Karpas-422 (cell line): ENCODE data around the gene EFCAB11. TPM values are rescaled to one million over a fixed set of nuclear protein-coding genes. Genes with fewer than 3 reads are reported as not detected.

Source experiments
- DNase-seq: peaks from one replicate; pipeline ENCODE4 v3.0.0-alpha.2; 2015
- H2AFZ ChIP-seq: fragments of 200-600 bp; sonication (generic); 2 replicates; pipeline ENCODE4 v1.6.1; 2014; ENCODE audit warnings: antibody characterized with exemption, low read length, mixed read lengths
- H3K27ac ChIP-seq: fragments of 200-600 bp; sonication (generic); 2 replicates; pipeline ENCODE4 v1.5.1; 2014; ENCODE audit warnings: mild to moderate bottlenecking, low read length, moderate library complexity
- H3K27me3 ChIP-seq: fragments of 200-600 bp; sonication (generic); 2 replicates; pipeline ENCODE4 v1.6.1; 2014; ENCODE audit warnings: low read length, mixed read lengths
- H3K36me3 ChIP-seq: fragments of 200-600 bp; sonication (generic); 2 replicates; pipeline ENCODE4 v1.6.1; 2014; ENCODE audit warnings: low read length, mixed read lengths; ENCODE audit not compliant: insufficient read depth
- H3K4me1 ChIP-seq: fragments of 200-600 bp; sonication (generic); 2 replicates; pipeline ENCODE4 v1.6.1; 2014; ENCODE audit warnings: mild to moderate bottlenecking, low read length, mixed read lengths
- H3K4me2 ChIP-seq: fragments of 200-600 bp; sonication (generic); 2 replicates; pipeline ENCODE4 v1.6.1; 2014; ENCODE audit warnings: low read length, low read depth, mild to moderate bottlenecking; ENCODE audit not compliant: poor library complexity, severe bottlenecking
- H3K4me3 ChIP-seq: fragments of 200-600 bp; sonication (generic); 2 replicates; pipeline ENCODE4 v1.5.1; 2014; ENCODE audit warnings: mild to moderate bottlenecking, antibody characterized with exemption, low read length, mixed read lengths
- H3K79me2 ChIP-seq: fragments of 200-600 bp; sonication (generic); 2 replicates; pipeline ENCODE4 v1.6.1; 2014; ENCODE audit warnings: mild to moderate bottlenecking, low read length, mixed read lengths
- H3K9ac ChIP-seq: fragments of 200-600 bp; sonication (generic); 2 replicates; pipeline ENCODE4 v1.6.0; 2014; ENCODE audit warnings: low read length
- H3K9me2 ChIP-seq: fragments of 200-600 bp; sonication (generic), shearing (Covaris generic); replicated peaks from 2 replicates; pipeline ENCODE4 v1.6.0; 2014; ENCODE audit warnings: mild to moderate bottlenecking, low read length, moderate library complexity; ENCODE audit not compliant: insufficient read depth
- H3K9me3 ChIP-seq: fragments of 300-700, 200-600 bp; sonication (generic); 2 replicates; pipeline ENCODE4 v1.6.1; 2014; ENCODE audit warnings: low read length, mixed read lengths
- H4K20me1 ChIP-seq: fragments of 200-600 bp; sonication (generic); 2 replicates; pipeline ENCODE4 v1.6.1; 2014; ENCODE audit warnings: mild to moderate bottlenecking, antibody characterized with exemption, low read length, low read depth; ENCODE audit not compliant: insufficient read depth
- total RNA-seq: library from RNA; depleted of rRNA; stranded (reverse); fragments of >200 nt; shearing (Covaris generic); gene quantifications from 2 replicates; pipeline ENCODE4 v1.2.3, GENCODE V29; 2014; ENCODE audit warnings: low replicate concordance

EFCAB11 gene
- total RNA-seq, 1 experiment from 2014 or later: 43.3 TPM

DNA sequence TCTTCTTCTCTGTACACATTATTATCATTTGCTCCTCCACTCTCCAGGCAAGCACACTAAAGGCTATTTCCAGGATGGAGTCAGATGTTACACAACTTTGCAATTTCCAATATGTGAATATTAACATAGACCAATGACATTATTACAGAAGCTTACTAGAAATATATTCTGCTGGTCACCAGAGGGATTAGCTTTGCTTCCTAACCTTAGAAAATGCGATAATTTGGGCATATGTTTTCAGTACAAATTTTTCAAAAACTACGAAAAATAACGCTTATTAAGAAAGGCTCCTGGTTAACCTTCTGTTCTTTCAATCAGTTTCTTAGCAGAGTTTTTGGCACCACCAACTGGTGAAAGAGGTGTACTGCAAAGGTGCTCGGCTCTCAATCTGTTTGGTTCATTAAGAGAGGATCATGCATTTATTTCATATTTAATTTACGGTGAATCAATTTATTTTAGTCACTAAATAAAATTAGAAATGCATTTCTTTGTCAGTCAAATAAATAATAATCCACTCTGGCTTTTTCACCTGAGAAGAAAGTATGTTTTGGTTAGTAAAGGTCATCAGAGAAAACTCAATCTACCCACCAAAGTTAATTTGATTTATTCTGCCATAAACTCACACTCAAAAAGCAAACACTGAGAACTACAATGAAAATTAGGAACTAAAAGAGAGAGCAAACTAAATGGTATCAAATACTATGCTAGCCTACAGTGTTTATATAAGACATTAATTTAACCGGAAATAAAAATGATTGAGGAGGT, 39.2 kb downstream of the EFCAB11 start:
- H3K9me3 ChIP-seq: no peaks in the 10 kb centered on the region
- H3K4me3 ChIP-seq: no peak overlapping the region
- no peak overlapping the region for H3K4me2 ChIP-seq
- peak; percentile 90 for DNase-seq
- H3K27ac ChIP-seq: no peak overlapping the region
- peaks cover 6% of the 10 kb centered on the region for H3K4me1 ChIP-seq
- H2AFZ ChIP-seq: no peak overlapping the region
- H3K36me3 ChIP-seq: no peaks in the 10 kb centered on the region
- no peaks in the 10 kb centered on the region for H3K9me2 ChIP-seq
- H3K27me3 ChIP-seq: no peaks in the 10 kb centered on the region
- no peak overlapping the region for H3K9ac ChIP-seq
- peaks cover 19% of the 10 kb centered on the region; the same call in 1 of the 2 replicates for H4K20me1 ChIP-seq
- no peaks in the 10 kb centered on the region for H3K79me2 ChIP-seq

DNA sequence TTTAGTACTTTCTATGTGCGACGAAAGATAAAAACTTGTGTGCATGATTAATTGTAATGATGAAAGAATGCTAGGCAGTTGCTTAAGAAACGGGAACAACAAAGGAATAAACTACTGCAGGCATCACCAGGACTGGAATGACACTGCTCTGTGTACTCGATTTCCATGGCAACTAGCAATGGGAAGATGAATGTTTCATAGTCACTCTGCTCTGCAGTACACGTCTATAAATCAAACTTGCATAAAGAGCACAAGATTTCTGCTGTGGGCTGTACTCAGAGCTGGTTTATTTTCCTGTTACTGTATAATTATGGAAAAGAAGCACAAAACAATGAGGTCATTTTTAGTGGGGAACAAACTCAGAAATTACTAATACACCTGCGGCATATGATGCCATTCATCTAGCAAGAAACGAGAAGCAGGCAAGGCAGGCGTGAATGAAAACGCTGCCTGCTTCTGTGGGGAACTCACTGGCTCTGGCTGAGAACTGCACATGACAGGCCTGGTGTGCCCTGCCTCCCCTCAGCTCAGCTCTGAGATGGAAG, 41.8 kb downstream of the EFCAB11 start:
- H3K27ac ChIP-seq: no peak overlapping the region
- no peaks in the 10 kb centered on the region for H3K36me3 ChIP-seq
- no peak overlapping the region for H2AFZ ChIP-seq
- no peak overlapping the region for H3K9ac ChIP-seq
- no peaks in the 10 kb centered on the region for H3K9me2 ChIP-seq
- no peak for DNase-seq
- peaks cover 6% of the 10 kb centered on the region for H3K4me1 ChIP-seq
- H3K79me2 ChIP-seq: no peaks in the 10 kb centered on the region
- H3K27me3 ChIP-seq: no peaks in the 10 kb centered on the region
- peaks cover 19% of the 10 kb centered on the region; the same call in 1 of the 2 replicates for H4K20me1 ChIP-seq
- no peaks in the 10 kb centered on the region for H3K9me3 ChIP-seq
- no peak overlapping the region for H3K4me2 ChIP-seq
- no peak overlapping the region for H3K4me3 ChIP-seq

DNA sequence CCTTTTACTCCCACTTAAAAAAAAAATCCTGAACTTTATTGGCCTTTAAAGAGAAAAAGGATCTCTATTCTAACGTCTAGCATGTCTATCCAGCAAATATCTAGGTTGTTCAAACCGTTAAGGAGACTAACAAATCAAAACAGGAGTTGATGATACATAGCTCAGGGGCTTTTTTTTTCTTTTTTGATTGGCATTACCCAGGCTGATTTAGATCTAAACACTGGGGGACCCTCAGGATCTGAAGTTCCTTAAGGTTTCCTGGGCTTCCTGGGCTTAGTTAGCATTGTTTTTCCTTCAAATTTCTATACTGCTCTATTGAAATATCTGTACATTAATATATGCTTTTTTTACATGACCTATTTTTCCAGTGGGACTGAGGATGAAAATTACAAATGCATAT, 42.3 kb downstream of the EFCAB11 start:
- H3K79me2 ChIP-seq: no peaks in the 10 kb centered on the region
- H4K20me1 ChIP-seq: peaks cover 19% of the 10 kb centered on the region; the same call in 1 of the 2 replicates
- no peak overlapping the region for H3K4me2 ChIP-seq
- H3K27ac ChIP-seq: no peak overlapping the region
- no peaks in the 10 kb centered on the region for H3K27me3 ChIP-seq
- no peak overlapping the region for H2AFZ ChIP-seq
- no peaks in the 10 kb centered on the region for H3K9me2 ChIP-seq
- DNase-seq: no peak
- H3K36me3 ChIP-seq: no peaks in the 10 kb centered on the region
- H3K4me1 ChIP-seq: peaks cover 6% of the 10 kb centered on the region
- no peaks in the 10 kb centered on the region for H3K9me3 ChIP-seq
- H3K4me3 ChIP-seq: no peak overlapping the region
- no peak overlapping the region for H3K9ac ChIP-seq

DNA sequence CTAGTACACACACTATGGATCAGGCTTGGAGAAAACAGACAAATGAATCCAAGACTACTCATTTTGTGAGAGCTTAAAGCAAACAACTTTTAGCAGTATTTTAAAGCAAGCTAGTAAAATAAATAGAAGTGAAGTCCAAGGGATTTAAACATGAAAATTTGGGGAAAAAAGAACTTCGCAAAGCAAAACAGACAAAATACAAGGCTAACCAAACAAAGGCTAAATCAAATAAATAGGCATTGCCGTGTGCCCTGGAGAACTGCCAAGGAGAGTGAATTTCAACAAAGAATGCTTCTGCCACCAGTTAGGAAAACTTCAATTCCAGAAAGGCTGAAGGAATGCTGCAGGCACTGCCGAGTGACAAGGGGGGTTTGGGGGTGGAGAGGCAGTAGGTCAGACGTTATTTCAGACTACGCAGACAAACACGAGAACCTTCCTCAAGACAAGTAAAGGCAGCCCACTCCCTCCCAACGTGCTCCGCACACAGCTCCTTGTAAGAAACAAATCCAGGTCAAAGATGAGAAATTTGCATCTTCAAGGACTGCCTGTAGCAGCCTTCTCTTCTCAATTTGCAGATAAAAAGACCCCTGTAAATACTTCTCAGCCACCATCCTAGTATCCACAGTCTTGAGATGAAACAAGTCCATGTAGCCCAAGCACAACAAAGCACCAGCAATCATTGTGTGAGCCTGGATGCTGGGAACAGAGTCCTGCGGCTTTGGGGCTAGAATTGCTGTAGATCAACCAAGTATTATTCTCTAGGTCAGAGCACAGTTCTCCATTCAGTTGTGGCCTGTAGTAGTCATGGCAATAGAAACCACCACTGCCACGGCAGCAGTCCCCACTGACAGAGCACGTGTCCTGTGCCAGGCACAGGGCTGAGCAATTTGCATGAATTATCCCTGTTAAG, 43.3 kb downstream of the EFCAB11 start:
- Histone ChIP-seq H4K20me1 (peaks cover 17% of the 10 kb centered on the region; the same call in 1 of the 2 replicates), H3K9ac (no peak overlapping the region), H2AFZ (no peak overlapping the region), H3K79me2 (no peaks in the 10 kb centered on the region), H3K36me3 (no peaks in the 10 kb centered on the region), H3K27me3 (no peaks in the 10 kb centered on the region), H3K27ac (no peak overlapping the region), H3K9me2 (no peaks in the 10 kb centered on the region), H3K9me3 (no peaks in the 10 kb centered on the region), H3K4me3 (no peak overlapping the region), H3K4me1 (peaks cover 6% of the 10 kb centered on the region), H3K4me2 (no peak overlapping the region)
- no peak for DNase-seq

DNA sequence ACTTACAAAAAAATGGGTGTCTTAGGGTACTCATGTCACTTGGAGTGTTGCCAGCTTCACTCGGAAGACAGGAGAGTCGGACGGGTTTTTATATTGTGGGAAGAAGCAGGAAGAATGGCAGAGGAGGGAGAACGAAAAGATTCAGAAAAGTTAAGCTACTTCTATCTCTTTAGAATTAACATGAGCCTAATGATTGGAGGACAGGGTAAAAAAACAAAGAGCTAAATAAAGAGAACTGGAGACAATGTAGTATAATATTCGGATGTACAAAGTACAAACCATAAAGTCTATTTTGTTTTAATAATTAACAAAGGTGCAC, 43.9 kb downstream of the EFCAB11 start:
- H3K36me3 ChIP-seq: no peaks in the 10 kb centered on the region
- H4K20me1 ChIP-seq: 0 out of 2 replicates have a peak, but pooled peaks cover 14% of the 10 kb centered on the region
- H3K9ac ChIP-seq: no peak overlapping the region
- H3K79me2 ChIP-seq: no peaks in the 10 kb centered on the region
- DNase-seq: no peak
- no peaks in the 10 kb centered on the region for H3K9me2 ChIP-seq
- H2AFZ ChIP-seq: no peak overlapping the region
- H3K4me2 ChIP-seq: no peak overlapping the region
- H3K9me3 ChIP-seq: no peaks in the 10 kb centered on the region
- H3K27me3 ChIP-seq: no peaks in the 10 kb centered on the region
- H3K27ac ChIP-seq: no peak overlapping the region
- no peak overlapping the region for H3K4me3 ChIP-seq
- H3K4me1 ChIP-seq: peaks cover 6% of the 10 kb centered on the region

DNA sequence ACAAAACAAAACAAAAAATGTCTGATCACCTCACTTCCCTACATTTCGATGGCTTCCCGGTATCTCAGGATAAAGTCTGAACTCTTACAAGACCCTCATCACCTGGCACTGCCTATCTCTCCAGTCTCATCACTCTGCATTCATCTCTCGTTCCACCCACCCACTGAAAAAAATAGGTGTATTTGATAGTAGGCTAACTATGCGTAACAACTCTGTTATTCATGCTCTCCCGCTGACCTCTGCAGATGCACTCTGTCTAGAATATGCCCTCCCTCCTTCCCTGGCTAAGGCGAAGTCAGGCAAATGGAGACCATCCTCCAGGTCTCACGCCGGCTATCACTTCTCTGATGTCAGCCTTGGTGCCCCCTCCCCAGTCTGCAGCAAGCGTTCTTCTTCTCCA, 44.9 kb downstream of the EFCAB11 start:
- no peaks in the 10 kb centered on the region for H3K36me3 ChIP-seq
- no peak overlapping the region for H3K9ac ChIP-seq
- peaks cover 6% of the 10 kb centered on the region for H3K4me1 ChIP-seq

DNA sequence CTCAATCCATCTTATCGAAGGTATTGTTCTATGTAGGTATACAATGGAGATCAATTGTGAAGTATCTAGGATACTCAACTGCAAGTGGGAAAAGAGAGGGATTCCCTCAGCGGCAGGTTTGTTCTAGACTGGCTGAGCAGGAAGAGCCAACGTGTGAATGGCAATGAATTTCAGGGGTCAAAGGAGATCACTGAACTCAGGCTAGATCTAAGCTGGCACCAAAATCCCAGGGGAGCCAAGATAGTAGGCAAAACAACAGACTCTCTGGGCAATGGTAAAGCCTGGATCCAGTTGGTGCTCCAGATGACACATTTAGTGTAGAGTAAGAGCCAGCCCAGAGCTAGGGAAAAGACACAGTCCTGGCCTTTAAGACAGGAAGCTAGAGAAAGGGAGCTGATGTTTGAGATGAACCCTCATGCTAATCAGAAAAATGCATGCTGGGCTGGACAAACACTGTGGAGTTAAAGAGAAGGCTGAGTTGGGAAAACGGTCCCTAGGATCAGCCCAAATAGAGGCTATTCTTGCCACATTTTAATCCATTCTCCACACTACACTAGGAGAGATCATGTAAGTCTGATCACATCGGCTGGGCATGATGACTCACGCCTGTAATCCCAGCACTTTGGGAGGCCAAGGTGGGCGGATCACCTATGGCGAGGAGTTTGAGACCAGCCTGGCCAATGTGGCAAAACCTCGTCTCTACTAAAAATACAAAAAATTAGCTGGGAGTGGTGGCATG, 45.6 kb downstream of the EFCAB11 start:
- no peak for DNase-seq
- Histone ChIP-seq H3K4me2 (no peak overlapping the region), H3K36me3 (no peaks in the 10 kb centered on the region), H3K27ac (no peak overlapping the region), H3K9me2 (no peaks in the 10 kb centered on the region), H4K20me1 (0 out of 2 replicates have a peak, but pooled peaks cover 7% of the 10 kb centered on the region), H3K4me3 (no peak overlapping the region), H3K9ac (no peak overlapping the region), H3K9me3 (no peaks in the 10 kb centered on the region), H2AFZ (no peak overlapping the region), H3K4me1 (peaks cover 6% of the 10 kb centered on the region), H3K27me3 (no peaks in the 10 kb centered on the region), H3K79me2 (no peaks in the 10 kb centered on the region)

More for the DNA sequence above, 44.9 kb downstream of the EFCAB11 start:
- H3K27ac ChIP-seq: no peak overlapping the region
- no peaks in the 10 kb centered on the region for H3K9me2 ChIP-seq
- 0 out of 2 replicates have a peak, but pooled peaks cover 12% of the 10 kb centered on the region for H4K20me1 ChIP-seq
- H3K4me3 ChIP-seq: no peak overlapping the region
- H3K27me3 ChIP-seq: no peaks in the 10 kb centered on the region
- no peaks in the 10 kb centered on the region for H3K79me2 ChIP-seq
- DNase-seq: no peak
- no peak overlapping the region for H2AFZ ChIP-seq
- no peak overlapping the region for H3K4me2 ChIP-seq
- H3K9me3 ChIP-seq: no peaks in the 10 kb centered on the region
